Measurements from ENCODE around the gene ENTPD7.
"Not testable (repeated sequence)": the region's sequence is repeated elsewhere in the genome, so short reads cannot be mapped to it uniquely, and the experiment has no call there.

ENTPD7 gene

GRCh38 chr10:99695761-99696160 is 36.5 kb downstream of the ENTPD7 start:
- DNase-seq = no peak

- peak; percentile 27 for DNase-seq
These were observed 39.3 kb downstream of the ENTPD7 start for GRCh38 chr10:99698504-99699080.

- DNase-seq = no peak
These were observed 41.3 kb downstream of the ENTPD7 start for GRCh38 chr10:99700649-99701048.

DNA sequence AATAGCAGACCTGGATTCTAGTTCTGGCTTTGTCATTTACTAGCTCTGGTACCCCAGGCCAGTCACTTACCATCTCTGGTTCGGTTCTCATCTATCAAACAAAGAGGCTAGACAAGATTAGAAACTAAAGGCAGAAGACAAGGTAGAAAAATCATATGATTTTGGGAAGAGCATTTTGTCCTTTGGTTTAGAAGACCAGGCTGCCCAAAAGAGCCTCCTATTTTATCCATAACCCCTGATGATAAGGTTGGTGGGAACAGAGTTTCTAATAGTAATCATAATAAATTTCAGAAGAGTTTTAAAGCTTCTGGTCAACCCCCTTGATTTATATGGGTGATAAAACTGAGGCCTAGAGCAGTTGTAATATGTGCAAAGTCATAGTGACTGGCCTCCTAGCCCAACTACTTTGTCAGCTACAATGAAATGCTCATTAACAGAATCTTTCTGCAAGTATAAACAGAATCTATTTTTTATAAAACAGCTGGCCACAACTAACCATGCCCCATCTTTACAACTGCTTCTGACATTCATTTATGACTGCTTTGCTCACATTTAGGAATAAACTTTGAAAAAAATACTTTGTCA is 49.2 kb downstream of the ENTPD7 start:
- peak; percentile 73 for DNase-seq

DNA sequence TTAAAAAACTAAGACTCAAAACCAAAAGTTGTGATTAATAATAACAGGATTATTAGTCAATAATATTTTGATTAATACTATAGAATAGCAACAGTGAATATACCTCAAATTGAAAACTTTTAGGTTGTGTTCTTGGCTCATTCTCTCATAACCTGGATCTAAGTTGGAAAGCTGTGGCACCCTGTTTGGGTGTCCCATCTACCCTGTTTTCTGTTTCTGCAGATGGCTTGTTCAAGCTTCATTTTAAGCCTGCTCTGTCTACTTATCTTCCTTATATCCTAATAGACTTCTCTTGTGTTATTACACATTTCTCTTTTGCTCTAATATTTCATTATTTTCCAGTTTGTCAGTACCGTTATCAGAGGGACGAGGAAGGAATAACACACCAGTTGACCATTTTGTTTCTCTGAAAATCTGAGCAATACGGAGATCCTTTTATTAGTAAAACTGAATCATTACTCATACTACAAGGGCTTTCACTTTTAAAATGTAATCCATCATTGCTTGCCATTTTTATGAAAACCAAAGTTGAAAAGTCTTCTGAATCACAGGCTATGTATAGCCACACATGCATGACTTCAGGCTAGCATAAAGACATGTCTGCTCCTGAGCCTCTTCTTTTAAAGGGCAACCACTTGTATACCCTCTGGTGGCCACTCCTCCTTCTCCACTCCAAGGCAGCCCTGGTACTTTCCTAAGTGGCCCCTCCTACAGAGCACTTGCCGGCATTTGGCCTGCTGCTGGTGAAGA is 50.3 kb downstream of the ENTPD7 start:
- peak; percentile 61 for DNase-seq

DNA sequence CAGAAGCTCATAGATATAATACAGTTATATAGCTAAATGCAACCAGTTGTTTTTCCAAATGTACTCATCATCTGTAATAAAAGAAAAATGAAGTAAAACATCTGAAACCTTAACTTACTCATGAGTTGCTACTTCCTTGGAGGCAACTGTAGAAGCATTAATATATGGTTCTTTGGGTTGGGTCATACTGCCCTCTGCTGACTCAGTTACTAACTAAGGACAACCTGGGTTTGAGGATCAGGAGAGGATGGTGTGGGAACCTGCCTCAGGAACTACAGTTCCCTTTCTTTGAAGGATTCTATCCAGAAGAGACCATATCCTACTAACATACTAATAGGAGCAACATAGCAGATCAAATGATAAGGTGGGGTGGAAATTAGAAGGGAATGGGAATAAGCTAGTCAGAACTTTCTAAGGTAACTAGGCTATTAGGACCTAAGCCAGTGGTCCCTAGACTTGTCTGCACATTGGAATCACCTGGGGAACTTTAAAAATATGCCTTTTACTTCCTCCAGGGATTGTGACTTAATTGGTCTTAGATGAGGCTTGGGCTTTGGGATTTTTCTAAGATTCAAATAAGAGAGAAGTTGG is 51.9 kb downstream of the ENTPD7 start:
- DNase-seq = peak; percentile 84

- no peak for DNase-seq
These were observed 55.1 kb downstream of the ENTPD7 start for GRCh38 chr10:99714446-99714845.

DNA sequence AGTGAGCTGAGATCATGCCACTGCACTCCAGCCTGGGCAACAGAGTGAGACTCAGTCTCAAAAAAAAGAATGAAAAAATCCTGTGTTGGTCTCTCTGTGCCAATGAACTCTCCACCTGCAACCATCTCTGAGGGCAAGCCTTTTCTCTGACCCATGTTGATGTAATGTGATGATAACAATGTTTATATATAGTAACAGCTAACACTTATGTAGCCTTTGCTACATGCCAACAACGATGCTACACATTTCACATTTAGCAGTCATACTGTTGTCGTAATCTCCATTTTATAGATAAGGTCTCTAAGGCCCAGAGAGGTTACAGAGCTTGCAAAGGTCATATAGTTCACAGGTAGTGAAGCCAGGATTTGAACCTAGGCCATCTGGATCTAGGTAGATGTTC is 61.1 kb downstream of the ENTPD7 start:
- DNase-seq = no peak

GRCh38 chr10:99730026-99730425 is 70.7 kb downstream of the ENTPD7 start:
- no peak for DNase-seq

DNA sequence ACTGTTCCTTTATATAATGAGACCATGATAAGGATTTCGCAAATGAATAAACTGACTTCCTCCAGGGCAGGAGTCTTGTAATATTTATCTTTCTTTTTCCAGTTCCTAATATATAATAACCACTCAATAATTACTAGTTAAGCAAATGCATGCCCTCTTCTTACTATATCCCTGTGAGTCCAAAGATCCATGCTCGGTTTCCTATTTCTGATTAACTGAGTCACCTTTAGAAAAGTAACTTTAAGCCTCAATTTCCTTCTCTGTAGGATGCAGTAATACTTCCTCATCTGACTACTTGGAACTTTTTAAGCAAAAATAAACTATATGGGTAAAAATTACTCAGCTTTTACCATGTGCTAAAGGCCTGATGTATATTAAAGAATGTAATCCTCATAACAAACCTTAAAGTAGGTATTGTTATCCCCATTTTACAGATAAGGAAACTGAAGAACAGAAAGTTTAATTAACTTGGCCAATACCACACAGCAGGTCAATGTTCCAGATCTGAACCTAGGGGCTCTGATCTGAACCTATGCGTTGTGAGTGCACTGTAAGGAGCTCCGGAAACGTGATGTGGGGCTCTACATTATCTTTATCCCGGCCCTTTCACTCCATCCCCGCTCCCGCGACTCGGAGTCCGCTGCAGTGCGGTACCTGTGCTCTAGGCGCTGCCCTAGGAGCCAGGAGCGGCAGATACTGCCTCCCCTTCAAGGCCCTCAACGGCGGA is 72.2 kb downstream of the ENTPD7 start:
- no peak for DNase-seq

- DNase-seq = peak; percentile 97
These were observed 72.9 kb downstream of the ENTPD7 start, which contains the start of the genes COX15 and CUTC for GRCh38 chr10:99732033-99732842. Gene COX15, minus strand, starts transcription at chr10:99732127. Its CDS starts 78 bp downstream, at chr10:99732049. Gene CUTC, plus strand, starts transcription at chr10:99732234. Its CDS starts 115 bp downstream, at chr10:99732349.

DNA sequence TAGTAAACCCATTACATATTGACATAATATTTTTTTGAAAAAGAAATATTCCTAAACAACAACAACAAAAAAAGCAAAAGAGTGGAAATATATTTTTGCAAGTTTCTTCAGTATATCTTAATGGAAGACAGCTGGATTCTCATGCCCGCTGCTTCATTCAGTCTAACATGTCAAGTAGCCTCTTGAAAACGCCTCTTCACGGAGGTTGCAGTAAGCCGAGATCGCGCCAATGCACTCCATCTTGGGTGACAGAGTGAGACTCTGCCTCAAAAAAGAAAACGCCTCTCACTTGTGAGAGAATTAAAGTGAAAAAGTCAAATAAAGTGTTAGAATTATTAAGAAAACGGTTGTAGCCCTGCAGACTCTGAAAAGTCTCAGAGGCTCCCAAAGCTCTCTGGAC is 74.1 kb downstream of the ENTPD7 start:
- DNase-seq = no peak

DNA sequence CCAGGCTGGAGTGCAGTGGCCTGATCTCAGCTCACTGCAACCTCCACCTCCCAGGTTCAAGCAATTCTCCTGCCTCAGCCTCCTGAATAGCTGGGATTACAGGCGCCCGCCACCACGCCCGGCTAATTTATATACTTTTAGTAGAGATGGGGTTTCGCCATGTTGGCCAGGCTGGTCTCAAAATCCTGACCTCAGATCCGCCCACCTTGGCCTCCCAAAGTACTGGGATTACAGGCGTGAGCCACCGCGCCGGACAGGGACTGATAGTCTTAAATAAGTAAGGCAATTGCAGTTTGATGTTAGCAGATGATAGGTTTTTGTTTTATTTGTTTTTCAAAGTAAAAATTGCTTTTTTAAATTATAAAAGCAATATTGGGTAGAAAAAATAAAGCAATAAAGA is 74.8 kb downstream of the ENTPD7 start:
- not testable (repeated sequence) for DNase-seq

- no peak for DNase-seq
These were observed 81.0 kb downstream of the ENTPD7 start for GRCh38 chr10:99740260-99740659.

DNA sequence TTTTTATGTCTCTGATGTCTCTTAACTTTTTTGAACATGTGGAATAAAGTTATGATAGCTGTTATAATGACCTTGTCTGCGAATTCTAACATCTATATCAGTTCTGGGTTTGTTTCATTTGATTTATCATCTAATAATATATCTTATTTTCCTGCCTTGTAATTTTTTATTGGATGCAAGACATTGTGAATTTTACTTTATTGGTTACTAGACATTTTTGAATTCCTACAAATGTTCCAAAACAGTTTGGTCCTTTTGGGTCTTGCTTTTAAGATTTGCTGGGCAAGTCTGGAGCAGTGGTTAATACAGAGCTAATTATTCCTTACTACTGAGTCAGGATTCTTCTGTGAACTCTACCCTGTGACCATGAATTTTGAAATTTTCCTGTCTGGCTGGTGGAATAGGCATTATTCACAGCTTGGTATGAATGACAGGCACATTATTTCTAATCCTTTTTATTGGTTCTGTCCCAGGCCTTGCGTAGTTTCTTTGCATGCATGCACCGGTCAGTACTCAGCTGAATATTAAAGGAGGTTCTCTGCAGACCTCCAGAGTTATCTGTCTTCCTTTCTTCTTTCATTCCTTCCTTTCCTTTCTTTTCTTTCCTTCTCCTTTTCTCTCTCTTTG is 81.7 kb downstream of the ENTPD7 start:
- no peak for DNase-seq

DNA sequence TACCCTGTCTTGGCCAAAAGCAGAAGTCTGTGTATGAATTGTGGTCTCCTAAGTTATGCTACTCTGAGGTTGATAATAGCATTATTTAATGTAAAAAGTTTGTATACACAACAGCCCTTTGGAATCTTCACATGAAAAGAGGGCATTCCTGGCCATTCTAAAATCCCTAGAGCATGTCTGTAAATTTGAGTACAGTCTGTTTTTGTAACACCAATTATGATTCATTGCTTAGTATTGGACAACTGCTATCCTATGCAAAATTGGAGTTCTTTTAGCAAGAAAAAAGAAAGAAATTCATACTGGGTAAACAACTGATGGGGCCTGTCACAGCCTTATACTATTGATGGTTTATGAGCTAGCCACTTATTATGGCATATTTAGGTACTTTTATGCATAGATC is 82.9 kb downstream of the ENTPD7 start:
- DNase-seq = no peak

GRCh38 chr10:99742701-99743100 is 83.4 kb downstream of the ENTPD7 start:
- no peak for DNase-seq

DNA sequence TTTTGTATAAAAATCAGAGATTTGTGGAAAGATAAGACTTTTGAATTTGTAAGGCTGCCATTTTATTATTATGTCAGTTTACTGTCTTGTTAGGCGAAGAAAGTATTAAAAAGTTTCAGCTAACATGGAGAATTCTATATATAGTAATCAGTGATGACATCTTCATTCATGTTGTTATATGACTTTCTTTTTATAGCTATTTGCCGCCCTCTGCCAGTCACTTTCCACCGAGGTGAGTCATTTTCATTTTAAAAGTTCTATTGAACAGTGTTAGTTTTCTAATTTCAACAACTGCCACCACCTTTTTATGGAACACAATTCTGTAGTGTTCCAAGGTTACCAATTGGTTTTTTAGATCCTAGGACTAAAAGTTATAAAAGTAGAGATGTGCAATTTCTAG is 84.5 kb downstream of the ENTPD7 start:
- no peak for DNase-seq

- DNase-seq = not testable (repeated sequence)
These were observed 86.9 kb downstream of the ENTPD7 start for GRCh38 chr10:99746166-99746565.

DNA sequence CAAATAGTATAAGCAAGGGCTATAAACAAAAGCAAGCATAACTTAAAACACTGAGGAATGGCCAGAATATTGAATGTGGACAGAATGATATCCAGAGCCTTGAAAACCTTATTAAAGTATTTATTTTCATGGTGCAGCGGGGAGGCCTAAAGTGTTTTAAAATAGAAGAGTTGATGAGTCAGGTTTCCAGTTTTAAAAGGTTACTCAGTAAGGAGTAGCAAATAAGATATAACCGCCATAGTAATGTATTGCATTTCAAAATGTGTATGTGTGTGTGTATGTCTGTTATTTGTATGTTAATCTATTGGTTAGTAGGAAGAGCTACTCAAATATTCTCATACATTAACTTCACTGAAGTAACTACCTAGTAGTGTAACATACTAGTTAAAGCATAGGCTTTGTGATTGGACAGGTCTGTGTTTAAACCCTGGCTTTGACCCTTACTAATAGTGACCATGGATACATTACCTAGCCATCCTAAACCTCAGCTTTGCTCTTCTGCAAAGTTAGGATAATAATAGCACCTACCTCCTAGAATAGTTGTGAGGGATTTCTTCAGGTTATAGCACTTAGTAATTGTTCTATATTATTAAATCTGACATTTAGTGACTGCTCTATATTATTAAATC is 89.6 kb downstream of the ENTPD7 start:
- DNase-seq = no peak

DNA sequence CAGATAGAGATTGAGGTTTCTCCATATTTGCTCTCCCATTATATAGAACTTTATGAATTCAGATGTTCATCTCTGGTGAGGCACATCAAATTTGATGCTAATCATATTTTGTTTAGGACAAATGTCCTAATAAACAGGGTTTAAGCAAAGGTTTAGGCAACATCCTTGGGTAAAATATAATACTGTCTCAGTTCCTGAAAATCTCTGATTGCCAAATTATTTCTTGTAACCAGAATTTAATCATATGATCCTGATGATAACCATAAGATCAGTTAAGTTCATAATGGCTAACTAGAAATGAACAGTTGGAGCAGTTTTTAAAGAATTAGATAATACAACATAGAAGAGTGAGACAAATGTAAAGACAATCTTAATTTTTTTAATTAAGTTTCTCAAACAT is 91.3 kb downstream of the ENTPD7 start:
- DNase-seq = no peak

All from hematopoietic multipotent progenitor cell treated with erythropoietin and hydrocortisone succinate and interleukin-3 and kit ligand, for 8 days (in vitro differentiated cells).